Adrenal gland (tissue), 12 donors: ENCODE data around the gene STK25. TPM values are rescaled to one million over a fixed set of nuclear protein-coding genes. Genes with fewer than 3 reads are reported as not detected.

Experiments used
- DNase-seq, 7 donors: peaks; one replicate each; pipeline ENCODE4 v3.0.0-alpha.2; 2019 to 2020
- H3K27ac ChIP-seq, 5 donors: fragments of 200-600 bp; sonication (generic) in 4 of 5; 1 replicate in 3 of 5; 2 replicates in 2 of 5; pipeline versions ENCODE4 v1.5.1 to v1.8.0; 2016 to 2020; ENCODE audit warnings: mild to moderate bottlenecking in 1 of 5
- H3K27me3 ChIP-seq: fragments of 200-600 bp; 2 replicates; pipeline ENCODE4 v1.8.0; 2021
- H3K36me3 ChIP-seq, 2 donors: fragments of 200-600 bp; replicated peaks in 1 of 2; 1 replicate in 1 of 2; 2 replicates in 1 of 2; pipeline versions ENCODE4 v1.5.1 to v1.8.0; 2018 to 2022
- H3K4me1 ChIP-seq, 2 donors: fragments of 200-600 bp; replicated peaks in 1 of 2; 1 replicate in 1 of 2; 2 replicates in 1 of 2; pipeline versions ENCODE4 v1.5.1 to v1.8.0; 2018 to 2021
- H3K4me3 ChIP-seq, 4 donors: fragments of 200-600 bp; sonication (generic) in 3 of 4; one replicate each; pipeline ENCODE4 v1.5.1; 2016 to 2018
- H3K9me3 ChIP-seq, 3 donors: fragments of 200-600 bp; sonication (generic) in 1 of 3; replicated peaks in 1 of 3; 1 replicate in 2 of 3; 2 replicates in 1 of 3; pipeline versions ENCODE4 v1.5.1 to v1.8.0; 2016 to 2021
- POLR2A ChIP-seq, 2 donors: fragments of 450-650 bp; IDR thresholded peaks; one replicate each; pipeline ENCODE4 v1.6.1; 2017; ENCODE audit warnings: antibody characterized with exemption in 2 of 2, mild to moderate bottlenecking in 2 of 2, moderate library complexity in 1 of 2
- WGBS, 4 donors: extraction: QIAGEN DNeasy Blood & Tissue Kit in 2 of 4; methylation state at CpG; one replicate each; pipeline versions ENCODE4 v1.1.5 to v1.1.7; 2013 to 2017; 5-methylcytosine and 5-hydroxymethylcytosine counted together
- intact Hi-C, 2 donors: fragments of 100-400 bp; cut with DNase I; formaldehyde crosslinking; loops; one replicate each; pipeline versions ENCODE4 v1.14.1 to v1.15.0; 2022 to 2023
- polyA plus RNA-seq, 3 donors: library from polyadenylated mRNA; stranded (reverse); fragments of 200-250 nt in 2 of 3; fragments of 350-450 nt in 1 of 3; fragmentation: Illumina TruSeq in 1 of 3; extraction: RNeasy Lipid Tissue Mini Kit (QIAGEN cat#74804) in 1 of 3; gene quantifications; one replicate each; pipeline ENCODE4 v1.2.3, GENCODE V29; 2013 to 2014
- total RNA-seq, 9 donors: library from RNA; depleted of rRNA in 4 of 9; stranded (reverse); fragments of >200 nt in 4 of 9; fragments of 120-200 nt in 1 of 9; fragmentation: NEBNext Ultra II Directional in 1 of 9; extraction: Animal tissue kit (Norgen Biotek cat#: 25700) in 1 of 9; gene quantifications; one replicate each; pipeline versions ENCODE4 v1.1.0 to v1.2.4, GENCODE V29; 2013 to 2023
- TF ChIP-seq, protein P1 (sequence below), 6 experiments: fragments of 450-650 bp in 4 of 6; fragments of 200-600 bp in 2 of 6; sonication (generic) in 1 of 6; IDR thresholded peaks; 1 replicate in 5 of 6; 2 replicates in 1 of 6; pipeline versions ENCODE4 v1.5.1 to v1.8.0; 2016 to 2021; ENCODE audit warnings: antibody characterized with exemption in 6 of 6, mild to moderate bottlenecking in 2 of 6, moderate library complexity in 1 of 6
- donor health status: healthy with polysubstance abuse.
- donor health status: Bipolar disorder and iron deficiency.
- donor health status: DM: yes; HTN: yes; CAD: no.
- donor health status: DM: no; HTN: no; CAD: no.
- donor health status: DM: no; HTN: no; CAD: no.
- donor health status: DM: yes; HTN: yes; CAD: no.

STK25 gene
- total and polyA plus RNA-seq, 12 donors, result 71.4 to 352 (median 167) TPM

DNA sequence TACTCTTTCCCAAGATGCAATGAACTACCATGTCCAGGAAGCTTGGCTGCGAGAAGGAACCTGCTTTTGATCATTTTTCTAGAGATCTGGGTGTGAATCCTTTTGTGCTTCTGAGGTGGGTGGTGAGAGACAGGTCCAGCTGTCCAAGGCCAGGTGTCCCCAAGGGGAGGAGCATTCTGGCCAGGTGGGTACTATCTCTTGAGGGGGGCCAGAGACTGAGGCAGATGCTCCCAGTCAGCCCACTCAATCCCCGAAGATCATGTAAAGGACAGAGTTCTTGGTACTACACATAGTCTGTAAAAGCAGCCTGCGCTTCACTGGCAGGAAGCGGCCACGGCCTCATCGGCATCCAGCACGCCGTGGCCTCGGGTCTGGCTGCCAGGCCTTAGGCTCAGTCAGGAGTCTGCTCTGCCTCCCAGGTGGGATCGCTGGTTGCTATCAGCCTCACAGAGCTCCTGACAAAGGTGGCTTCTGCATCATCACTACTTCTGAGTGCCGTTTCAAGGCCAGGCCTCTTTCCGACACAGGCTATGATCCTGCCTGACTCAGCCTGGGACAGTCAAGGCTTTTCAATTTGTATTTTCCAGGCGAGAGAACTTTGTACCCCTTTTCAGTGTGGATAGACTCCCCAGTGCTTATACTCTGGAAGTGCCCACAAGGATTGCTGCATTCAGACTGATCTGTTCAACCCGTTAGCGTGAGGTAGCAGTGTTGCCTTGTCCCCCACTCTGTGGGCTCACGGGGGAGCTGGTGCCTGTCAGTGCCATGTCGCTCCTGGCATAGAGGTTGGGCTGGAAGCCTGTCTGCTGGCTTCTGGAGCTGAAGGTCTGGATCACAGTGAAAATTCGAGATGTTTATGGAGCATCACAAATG is 29.1 kb downstream of the STK25 start:
- H3K27me3 ChIP-seq, result no peaks in the 10 kb centered on the region
- H3K9me3 ChIP-seq, result no peaks in the 10 kb centered on the region
- TF ChIP-seq, protein P1, sequence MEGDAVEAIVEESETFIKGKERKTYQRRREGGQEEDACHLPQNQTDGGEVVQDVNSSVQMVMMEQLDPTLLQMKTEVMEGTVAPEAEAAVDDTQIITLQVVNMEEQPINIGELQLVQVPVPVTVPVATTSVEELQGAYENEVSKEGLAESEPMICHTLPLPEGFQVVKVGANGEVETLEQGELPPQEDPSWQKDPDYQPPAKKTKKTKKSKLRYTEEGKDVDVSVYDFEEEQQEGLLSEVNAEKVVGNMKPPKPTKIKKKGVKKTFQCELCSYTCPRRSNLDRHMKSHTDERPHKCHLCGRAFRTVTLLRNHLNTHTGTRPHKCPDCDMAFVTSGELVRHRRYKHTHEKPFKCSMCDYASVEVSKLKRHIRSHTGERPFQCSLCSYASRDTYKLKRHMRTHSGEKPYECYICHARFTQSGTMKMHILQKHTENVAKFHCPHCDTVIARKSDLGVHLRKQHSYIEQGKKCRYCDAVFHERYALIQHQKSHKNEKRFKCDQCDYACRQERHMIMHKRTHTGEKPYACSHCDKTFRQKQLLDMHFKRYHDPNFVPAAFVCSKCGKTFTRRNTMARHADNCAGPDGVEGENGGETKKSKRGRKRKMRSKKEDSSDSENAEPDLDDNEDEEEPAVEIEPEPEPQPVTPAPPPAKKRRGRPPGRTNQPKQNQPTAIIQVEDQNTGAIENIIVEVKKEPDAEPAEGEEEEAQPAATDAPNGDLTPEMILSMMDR (IDR thresholded peaks at IDR 0.05), result no peak
- DNase-seq, result peak in 6 of 7 donors; percentile 49 to 74 (median 67)
- H3K4me3 ChIP-seq, result no peak overlapping the region
- peak overlapping the region in 2 of 5 donors; percentile 44 to 62 for H3K27ac ChIP-seq
- peaks cover 0 to 7% of the 10 kb centered on the region in 2 donors for H3K4me1 ChIP-seq
- 59 to 78% (median 65%) methylated on average over 12 to 18 of the region's 18 CpGs for WGBS, 4 donors
- intact Hi-C loops, result no loop called here
- no peaks in the 10 kb centered on the region for H3K36me3 ChIP-seq

DNA sequence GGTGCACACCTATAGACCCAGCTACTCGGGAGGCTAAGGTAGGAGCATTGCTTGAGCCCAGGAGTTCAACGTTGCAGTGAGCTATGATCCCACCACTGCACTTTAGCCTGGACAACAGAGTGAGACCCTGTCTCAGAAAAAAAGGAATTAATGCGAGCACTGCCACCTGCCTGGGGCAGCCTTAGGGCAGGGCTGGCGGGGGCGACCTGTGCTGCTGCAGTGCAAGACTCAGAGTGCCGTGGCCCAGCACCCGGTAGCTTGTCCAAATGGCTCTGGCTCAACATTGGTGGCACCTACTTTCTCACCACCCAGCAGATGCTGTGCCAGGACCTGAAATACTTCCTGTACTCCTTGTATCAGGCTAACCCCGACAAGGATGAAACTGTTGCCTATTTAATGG is 30.2 kb downstream of the STK25 start:
- no peak overlapping the region for H3K27ac ChIP-seq
- 85 to 97% (median 93%) methylated on average over 5 to 8 of the region's 8 CpGs for WGBS, 4 donors
- no peak for DNase-seq
- H3K36me3 ChIP-seq, result no peaks in the 10 kb centered on the region
- H3K9me3 ChIP-seq, result no peaks in the 10 kb centered on the region
- H3K4me1 ChIP-seq, result peaks cover 0 to 7% of the 10 kb centered on the region in 2 donors
- no peak for TF ChIP-seq POLR2A (IDR thresholded peaks at IDR 0.05)
- TF ChIP-seq, protein P1 (IDR thresholded peaks at IDR 0.05), result no peak
- no peak overlapping the region for H3K4me3 ChIP-seq
- no peaks in the 10 kb centered on the region for H3K27me3 ChIP-seq
- intact Hi-C loops, result no loop called here

DNA sequence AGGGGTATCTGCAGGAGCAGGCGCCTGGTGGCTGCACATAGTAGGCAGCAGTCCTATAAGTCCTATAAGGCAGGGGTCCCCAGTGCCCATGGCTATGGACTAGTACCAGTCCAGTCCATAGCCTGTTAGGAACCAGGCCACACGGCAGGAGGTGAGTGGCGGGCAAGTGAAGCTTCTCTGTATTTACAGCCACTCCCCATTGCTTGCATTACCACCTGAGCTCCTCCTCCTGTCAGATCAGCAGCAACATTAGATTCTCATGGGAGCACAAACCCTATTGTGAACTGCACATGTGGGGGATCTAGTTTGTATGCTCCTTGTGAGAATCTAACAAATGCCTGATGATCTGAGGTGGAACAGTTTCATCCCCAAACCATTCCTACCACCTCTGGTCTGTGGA is 33.1 kb downstream of the STK25 start:
- peaks cover 0 to 7% of the 10 kb centered on the region in 2 donors for H3K4me1 ChIP-seq
- no peak overlapping the region for H3K27ac ChIP-seq
- H3K27me3 ChIP-seq, result no peaks in the 10 kb centered on the region
- H3K4me3 ChIP-seq, result no peak overlapping the region
- no peak for DNase-seq
- intact Hi-C loops, result no loop called here
- no peaks in the 10 kb centered on the region for H3K36me3 ChIP-seq
- TF ChIP-seq POLR2A (IDR thresholded peaks at IDR 0.05), result no peak
- TF ChIP-seq, protein P1 (IDR thresholded peaks at IDR 0.05), result no peak
- WGBS, 4 donors, result 94 to 100% (median 97%) methylated on average over 1 to 3 of the region's 3 CpGs
- H3K9me3 ChIP-seq, result no peaks in the 10 kb centered on the region

DNA sequence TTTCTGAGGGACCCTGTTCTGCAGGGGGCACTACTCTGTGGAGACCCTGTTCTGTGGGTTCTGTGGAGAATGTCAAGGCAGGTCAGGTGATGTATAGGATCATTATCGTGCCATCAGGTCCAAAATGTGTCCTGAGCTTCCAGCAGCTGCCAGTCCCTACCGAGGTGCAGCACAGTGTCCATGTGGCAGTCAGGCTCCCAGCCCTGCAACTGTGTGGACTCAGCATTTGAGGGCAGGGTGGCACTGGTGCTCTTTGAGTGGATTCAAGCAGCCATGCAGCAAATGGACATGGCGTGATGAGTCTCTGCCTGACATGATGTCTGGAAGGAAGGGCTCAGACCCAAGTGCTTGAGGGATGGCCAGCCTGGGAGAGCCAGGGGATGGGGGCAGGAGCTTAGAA is 35.0 kb downstream of the STK25 start:
- H3K27me3 ChIP-seq, result no peaks in the 10 kb centered on the region
- TF ChIP-seq, protein P1 (IDR thresholded peaks at IDR 0.05), result no peak
- TF ChIP-seq POLR2A (IDR thresholded peaks at IDR 0.05), result no peak
- 89 to 97% (median 94%) methylated on average over 3 of the region's 3 CpGs; no CpG with 5 or more reads in 1 of the 4 donors for WGBS, 4 donors
- intact Hi-C loops, result no loop called here
- no peaks in the 10 kb centered on the region for H3K36me3 ChIP-seq
- H3K27ac ChIP-seq, result no peak overlapping the region
- no peak for DNase-seq
- no peak overlapping the region for H3K4me3 ChIP-seq
- H3K4me1 ChIP-seq, result no peaks in the 10 kb centered on the region
- H3K9me3 ChIP-seq, result no peaks in the 10 kb centered on the region
